GM21717 (cell line): ENCODE measurements around the gene TSNAXIP1.

Experiments used
- ATAC-seq: cut with Tn5 transposase; IDR thresholded peaks from one replicate; pipeline ENCODE4 v1.9.1; 2021; ENCODE audit warnings: mild to moderate bottlenecking, moderate library complexity; ENCODE audit not compliant: unreplicated experiment

TSNAXIP1 gene

DNA sequence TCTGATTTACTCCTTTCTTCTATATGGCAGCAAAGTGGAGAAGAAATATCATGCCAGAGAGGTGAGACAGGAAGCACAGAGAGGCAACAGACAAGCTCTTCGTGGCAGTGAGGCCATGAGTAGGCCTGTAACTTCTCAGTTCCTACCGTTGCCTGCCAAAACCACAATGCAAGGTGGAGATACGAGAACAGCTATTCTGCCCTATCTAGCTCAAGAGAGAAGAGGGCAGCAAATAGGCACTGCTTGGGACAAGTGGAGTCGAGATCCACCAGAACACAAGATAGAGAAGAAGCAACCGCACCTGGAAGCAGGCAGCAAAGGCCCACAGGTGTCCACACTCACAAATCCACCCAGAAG is 25.1 kb upstream of the TSNAXIP1 start:
- ATAC-seq, result peak; percentile 63

DNA sequence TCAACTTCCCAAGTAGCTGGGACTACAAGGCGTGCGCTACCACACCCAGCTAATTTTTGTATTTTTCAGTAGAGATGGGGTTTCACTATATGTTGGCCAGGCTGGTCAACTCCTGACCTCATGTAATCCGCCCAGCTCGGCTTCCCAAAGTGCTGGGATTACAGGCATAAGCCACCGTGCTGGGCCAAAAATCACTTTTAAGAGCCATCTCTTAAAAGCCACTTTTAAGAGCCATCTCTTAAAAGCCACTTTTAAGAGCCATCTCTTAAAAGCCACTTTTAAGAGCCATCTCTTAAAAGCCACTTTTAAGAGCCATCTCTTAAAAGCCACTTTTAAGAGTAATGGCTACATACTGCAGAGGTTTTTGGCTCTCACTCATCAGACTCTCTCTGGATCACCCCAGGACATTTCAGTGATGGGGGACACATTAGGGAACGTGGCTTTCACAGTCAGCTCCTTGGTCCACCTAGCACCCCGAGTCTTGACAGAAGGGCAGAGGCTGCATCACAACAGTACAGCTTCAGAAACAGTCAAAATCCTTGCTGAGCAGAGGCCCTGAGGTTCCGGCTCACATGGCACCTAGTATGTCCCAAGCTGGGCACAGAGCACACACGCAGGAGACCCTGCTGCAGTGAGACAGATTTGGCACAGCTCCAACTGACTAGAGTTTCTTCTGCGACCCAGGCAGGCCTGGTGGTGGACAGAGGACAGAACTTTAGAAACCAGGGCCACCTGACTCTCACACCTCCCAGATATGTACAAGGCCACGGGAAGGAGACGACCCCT is 23.9 kb upstream of the TSNAXIP1 start:
- ATAC-seq, result no peak

DNA sequence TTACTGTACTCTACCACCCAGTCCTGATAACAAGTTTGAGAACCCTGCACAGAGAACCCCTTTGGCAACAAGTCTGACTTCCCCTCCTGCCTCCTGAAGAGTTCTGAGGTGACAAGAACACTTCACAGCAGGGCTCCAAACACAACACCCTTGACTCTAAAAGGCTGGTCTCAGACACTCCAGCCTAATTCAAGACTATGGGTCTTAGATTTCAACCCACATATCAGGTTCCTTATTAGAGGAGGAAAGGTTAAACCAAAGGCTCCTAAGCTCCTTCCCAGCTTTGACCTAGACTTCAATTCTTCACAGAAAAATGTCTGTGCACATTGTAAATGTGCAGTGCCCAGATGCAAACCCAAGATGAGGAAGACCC is 23.4 kb upstream of the TSNAXIP1 start:
- no peak for ATAC-seq

DNA sequence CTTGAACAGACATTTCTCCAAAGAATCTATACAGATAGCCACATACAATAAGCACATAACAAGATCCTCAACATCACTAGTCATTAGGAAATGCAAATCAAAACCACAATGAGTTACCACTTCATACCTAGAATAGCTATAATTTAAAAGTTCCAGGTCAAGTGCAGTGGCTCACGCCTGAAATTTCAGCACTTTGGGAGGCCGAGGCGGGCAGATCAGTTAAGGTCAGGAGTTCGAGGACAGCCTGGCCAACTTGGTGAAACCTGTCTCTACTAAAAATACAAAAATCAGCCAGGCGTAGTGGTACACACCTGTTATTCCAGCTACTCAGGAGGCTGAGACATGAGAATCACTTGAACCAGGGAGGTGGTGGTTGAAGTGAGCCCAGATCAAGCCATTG is 20.2 kb upstream of the TSNAXIP1 start:
- no peak for ATAC-seq

DNA sequence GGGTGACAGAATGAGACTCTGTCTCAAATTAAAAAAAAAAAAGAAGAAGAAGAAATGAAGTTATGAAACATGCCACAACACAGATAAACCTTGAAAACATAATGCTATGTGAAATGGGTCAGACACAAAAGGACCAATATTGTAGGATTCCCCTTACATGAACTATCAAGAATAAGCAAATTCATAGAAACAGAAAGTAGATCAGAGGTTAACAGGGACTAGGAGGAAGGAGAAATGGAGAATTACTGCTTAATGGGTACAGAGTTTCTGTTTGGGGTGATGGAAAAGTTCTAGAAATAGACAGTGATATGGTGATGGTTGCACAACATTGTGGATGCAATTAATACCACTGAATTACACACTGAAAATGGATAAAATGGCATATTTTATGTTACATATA is 16.6 kb upstream of the TSNAXIP1 start:
- no peak for ATAC-seq

DNA sequence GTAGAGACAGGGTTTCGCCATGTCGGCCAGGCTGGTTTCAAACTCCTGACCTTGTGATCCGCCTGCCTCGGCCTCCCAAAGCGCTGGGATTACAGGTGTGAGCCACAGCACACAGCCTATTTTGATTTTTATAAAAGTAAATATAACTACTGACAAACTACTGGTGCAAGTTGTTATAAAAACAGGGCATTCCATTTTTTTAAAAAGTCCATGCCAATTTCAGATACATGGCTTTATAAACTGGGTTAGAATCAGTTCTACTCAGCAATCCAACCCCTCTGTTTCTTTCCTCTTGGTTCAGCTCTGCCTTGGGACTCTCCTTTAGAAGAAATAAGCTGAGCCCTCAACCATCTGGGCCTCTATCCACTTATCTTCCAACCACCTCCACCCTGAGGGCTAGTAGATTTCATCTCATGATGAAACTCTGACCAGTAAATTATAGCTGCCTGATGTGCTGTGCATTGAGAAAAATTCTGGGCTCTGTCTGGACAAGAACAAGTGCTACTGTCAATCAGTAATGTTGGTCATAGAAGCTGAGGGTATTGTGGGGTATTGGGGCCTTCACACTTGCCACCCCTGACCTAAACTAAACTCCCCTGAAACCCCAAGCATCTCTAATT is 10.5 kb upstream of the TSNAXIP1 start:
- no peak for ATAC-seq

DNA sequence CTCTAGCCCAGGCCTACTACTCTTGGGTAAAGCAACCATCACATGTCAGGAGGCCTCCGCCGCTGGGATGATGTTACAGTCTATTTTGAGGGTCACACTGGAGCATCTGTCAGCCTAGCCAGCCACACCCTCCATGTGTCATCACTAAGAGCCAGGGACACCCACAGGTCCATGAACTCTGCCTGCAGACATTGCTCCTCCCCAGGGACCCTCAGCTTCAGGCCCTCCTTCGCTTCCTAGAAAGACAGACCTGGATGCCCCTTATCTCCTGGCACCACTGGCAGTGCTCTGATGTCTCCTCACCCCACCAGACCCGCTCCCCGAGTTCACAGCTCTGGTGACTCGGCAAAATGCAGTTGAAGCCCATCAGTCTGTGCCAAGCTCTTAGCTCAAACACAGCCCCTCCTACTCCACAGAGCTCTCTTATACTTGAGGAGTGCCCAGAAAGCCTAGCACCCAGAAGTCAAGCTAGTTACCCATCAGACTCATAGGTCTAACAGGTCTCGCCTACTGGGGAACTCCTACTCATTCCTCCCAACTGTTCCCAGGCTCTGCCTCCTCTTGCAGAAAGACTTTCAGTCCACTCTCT is 6.3 kb upstream of the TSNAXIP1 start:
- ATAC-seq, result no peak

DNA sequence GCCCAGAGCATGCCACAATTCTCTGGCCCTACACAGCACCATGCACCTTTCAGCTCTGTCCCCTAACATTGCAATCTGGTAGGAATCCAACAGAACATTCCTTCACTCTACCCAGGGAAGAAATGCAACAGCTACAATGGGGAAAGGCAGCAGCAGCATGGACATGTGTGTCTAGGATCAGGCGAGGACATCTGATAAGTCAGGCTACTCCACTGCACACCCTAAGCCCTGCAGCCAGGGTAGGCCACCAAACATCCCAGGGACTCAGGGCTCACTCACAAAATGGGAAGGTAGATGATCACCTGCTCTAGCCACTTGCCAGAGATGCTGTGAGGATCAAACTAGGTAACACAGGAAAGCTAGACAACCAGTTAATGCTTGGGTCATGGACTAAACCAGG is 5.4 kb upstream of the TSNAXIP1 start:
- ATAC-seq, result no peak

DNA sequence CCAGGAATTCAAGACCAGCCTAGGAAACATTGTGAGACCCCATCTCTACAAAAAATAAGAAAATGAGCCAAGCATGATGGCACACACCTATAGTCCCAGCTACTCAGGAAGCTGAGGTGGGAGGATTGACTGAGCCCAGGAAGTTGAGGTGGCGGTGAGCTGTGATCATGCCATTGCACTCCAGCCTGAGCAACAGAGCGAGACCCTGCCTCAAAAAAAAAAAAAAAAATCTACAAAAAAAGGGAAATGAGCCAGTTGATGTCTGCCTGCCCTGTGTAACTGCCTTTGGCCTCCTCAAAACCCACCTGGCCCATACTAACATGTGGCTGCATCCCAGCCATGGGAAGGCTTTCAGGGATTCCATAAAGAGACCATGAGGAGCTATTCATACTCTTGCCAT is 4.8 kb upstream of the TSNAXIP1 start:
- ATAC-seq, result no peak

DNA sequence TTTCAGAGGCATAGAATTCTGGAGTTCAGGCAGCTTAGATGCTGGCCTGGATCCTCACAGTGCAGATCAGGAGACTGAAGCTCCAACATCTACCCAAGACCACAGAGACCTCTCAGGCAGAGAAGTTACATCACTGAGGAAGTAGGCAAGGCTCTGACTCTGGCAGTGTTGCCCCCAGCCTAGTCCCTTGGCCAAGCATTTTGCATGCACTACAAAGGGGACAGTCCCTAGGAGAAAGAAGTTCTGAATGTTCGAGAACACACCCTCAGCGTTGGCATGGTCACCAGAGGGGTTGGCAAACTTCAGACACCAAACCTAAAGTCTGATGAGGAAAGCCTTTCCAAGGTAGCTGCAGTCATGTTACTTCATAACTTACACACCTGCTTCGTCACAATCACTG is 2.8 kb upstream of the TSNAXIP1 start:
- no peak for ATAC-seq

DNA sequence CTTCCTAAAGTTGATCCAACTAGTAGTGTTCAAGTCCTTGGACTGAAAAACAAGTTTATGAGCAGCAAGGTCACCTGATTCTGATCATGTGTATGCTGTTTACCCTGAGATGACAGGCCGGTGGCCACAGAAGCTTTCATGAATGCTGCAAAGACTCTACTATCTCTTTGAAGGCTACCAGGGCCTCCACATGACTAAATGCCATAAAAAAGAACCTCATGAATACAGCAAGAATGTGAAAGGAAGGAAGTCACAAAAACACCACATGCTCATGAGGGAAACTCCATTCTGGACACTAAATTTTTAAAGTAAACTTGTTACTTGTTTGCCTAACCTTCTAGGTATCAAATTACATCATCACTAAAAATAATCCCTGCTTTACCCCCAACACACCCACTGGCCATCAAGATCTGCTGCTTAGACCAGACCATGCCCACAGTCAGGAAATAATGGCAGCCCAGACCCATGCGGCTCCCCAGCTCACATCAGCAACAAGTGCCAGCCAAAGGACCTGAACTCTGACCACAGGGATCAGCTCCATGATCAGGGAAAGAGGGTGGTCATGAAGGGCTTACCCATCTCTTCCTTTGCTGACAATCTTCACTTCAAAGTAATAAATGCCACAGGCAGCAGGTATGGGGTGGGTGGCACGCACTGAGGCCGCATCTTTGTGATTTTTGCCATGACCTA is 1.7 kb upstream of the TSNAXIP1 start:
- no peak for ATAC-seq

DNA sequence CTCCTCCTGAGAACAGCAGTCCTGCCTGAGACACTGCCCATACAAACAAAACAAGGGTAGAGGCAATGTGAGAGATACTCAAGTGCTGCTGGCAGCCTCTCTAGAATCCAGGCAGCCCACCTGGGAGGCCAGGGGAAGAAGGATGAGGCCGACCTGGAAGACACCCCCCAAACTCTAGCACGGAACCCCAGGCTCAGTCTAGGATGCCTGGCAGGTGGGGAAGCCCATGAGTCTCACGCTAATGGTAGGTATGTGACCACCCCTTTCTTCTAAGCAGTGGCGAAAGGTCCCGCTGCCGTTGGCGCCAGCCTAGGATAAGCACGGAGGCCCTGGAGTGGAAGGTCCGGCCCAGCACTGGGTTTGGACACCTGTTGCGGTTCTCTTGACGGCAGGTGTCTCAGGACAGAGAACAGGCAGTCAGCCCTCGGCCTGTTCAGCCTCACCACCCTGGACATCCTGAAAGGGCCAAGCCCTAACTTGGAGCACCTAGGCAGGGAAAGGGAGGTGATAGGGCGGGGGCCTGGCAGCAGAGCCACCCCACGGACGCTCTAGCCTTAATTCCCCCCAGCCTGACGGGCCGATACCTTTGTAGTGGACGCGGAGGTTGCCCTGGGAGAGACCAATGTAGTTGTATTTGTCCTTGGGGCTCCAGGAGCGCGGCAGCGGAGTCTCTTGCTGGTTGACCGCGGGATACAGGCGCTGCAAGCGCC is 816 bp upstream of the TSNAXIP1 start:
- peak; percentile 9 for ATAC-seq

DNA sequence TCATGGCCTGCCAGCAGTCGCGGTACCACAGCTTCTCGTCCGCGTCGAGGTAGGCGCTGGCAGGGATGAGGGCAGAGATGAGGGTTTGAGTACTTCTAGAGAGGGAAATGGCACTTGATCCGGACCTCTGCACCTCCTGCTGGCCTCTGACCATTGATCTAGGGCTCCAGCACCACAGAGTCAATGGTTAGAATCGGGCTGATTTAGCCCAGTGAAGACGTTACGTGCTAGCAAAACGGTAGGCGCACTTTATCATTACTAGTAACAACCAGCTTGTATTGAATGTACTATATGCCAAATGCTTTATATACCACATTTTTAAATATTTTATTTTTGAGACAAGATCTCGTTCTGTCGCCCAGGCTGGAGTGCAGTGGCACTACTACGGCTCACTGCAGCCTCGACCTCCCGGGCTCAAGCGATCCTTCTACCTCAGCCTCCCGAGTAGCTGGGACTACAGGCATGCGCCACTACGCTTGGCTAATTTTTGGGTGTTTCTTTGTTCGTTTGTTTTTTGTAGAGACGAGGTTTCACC is 526 bp downstream of the TSNAXIP1 start:
- ATAC-seq, result no peak

DNA sequence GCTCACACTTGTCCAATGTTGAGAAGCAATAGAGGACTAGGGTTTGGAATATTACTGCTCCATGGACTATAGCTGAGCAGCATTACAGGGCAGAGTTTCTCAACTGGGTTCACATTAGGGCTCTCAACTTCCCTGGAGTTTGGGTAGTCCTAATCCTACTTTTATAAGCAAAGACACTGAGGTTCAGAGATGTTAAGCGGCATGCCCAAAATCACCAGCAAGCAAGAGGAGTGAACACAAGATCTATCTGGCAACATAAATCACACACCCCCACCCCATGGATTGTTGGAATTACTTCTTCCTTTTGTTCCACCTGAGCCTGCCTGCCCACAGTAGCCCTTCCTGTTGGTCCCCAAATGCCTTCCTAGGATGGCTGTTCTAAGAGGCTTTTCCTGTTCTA is 5.2 kb downstream of the TSNAXIP1 start:
- ATAC-seq, result no peak

DNA sequence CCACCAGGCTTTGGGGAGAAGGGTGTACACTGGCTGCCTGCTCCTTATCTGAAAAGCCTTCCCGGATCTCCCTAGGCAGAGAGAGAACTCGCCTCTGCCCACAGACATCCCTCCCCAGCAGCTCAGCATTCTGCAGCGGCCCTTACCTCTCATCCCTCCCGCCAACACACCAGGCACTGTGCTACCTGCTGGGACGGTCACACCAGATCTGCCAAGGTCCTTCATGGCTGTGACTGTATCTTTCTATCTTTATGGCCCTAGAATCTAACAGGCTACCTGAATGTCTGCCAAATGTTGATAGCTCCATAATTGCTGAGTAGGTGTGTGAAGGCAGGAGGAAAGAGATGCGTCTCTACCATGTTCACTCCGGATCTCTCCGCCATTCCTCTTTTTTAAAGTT is 7.9 kb downstream of the TSNAXIP1 start:
- ATAC-seq, result no peak

DNA sequence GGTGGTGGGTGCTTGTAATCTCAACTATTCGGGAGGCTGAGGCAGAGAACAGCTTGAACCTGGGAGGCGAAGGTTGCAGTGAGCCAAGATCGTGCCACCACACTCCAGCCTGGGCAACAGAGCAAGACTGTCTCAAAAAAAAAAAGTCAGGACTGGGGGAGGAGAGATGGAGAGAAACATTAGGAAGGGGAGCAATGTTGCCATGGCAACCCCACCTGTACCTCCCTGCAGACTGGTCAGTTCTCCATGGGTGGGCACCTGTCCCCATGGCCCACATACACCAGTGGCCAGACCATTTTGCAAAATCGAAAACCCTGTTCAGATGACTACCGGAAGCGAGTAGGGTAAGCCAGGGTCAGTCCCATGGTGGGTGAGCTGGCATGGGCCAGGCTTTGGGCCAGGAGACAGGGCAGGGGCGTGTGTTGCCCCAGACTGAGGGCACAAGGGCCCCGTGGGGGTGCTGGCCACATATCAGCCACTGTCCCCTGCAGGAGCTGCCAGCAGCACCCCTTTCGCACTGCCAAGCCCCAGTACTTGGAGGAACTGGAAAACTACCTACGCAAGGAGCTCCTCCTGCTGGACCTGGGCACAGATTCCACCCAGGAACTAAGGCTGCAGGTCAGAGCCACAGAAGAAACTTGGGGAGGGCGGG is 14.0 kb downstream of the TSNAXIP1 start:
- ATAC-seq, result no peak

DNA sequence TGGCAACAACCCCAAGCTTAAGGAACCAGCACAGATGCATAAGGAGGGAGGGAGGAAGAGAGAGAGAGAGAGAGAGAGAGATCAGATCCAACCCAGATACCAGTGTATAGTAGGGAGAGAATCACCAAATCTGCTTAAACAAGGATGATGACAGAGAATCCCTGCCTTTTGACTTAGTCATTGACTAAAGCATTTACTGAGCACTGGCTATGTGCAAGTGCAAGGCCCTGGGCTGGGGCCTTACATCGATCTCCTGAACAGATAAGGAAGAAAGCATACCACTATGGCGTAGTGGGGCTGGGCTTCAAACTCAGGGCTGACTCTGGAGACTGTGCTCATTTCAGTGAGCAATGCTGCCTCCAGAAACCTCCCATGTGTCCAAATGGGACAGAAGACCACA is 15.8 kb downstream of the TSNAXIP1 start:
- no peak for ATAC-seq

DNA sequence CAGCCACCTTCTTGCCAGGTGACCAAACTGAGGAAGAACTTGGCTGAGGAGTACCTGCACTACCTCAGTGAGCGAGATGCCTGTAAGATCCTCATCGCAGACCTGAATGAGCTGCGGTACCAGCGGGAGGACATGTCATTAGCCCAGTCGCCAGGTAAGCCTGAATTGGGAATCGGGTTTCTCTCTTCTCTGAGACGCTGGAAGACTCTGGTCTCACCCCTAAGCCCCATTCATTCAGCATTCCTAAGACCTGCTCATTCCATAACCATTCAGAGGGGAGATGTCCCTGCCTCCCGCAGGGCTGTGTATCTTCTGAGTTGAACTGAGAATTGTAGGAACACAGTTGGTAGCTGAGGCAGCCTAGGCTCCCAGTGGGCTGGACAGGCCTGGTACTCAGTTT is 18.4 kb downstream of the TSNAXIP1 start:
- ATAC-seq, result no peak

DNA sequence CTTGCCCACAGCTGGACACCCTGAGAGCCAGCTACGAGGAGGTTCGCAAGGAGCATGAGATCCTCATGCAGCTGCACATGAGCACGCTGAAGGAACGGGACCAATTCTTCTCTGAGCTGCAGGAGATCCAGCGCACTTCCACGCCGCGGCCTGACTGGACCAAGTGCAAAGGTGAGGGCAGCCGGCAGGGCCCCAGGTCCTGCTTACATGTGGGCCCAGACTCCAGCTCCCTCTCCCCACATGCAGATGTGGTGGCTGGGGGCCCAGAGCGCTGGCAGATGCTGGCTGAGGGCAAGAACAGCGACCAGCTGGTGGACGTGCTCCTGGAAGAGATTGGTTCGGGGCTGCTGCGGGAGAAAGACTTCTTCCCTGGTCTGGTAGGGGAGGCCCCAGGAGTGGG is 19.2 kb downstream of the TSNAXIP1 start:
- ATAC-seq, result no peak

DNA sequence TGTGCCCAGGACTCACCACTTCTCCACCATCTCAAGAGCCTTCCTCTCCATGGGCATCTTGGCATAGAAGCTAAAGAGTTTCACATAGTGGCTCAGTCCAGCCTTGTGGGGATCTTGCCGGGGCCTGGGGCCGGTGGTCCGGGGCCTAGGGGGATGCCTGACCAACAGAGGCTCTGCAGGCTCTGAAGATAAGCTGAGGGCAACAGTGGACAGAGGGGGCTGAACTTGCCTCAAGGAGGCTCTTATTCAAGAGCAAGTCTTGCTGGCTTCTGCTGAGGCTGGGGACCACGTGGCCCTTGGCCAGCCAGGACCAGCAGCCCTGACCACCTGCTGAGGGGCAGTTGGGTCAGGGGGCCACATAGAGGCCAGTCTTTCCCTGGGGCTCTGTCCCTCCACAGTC is 22.0 kb downstream of the TSNAXIP1 start:
- no peak for ATAC-seq

DNA sequence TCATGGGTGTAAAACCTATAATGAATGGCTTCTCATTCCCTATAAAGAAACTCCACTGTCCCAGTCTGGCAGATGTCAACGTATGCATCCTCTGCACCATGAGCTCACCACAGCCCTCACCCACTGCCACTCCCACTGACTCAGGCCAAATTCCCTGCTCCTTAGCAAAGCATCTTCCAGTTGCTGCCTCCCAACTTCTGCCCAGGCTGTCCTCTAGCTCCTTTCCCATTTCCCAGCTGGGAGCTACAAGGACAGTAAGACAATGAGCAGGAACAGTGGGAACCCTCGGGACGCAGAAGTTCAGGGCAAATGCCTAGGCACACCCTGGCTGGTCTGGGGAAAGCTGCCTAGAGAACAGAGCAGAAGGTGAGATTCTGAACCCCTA is 26.3 kb downstream of the TSNAXIP1 start:
- ATAC-seq, result no peak
